HFF-Myc (cell line): Measurements from ENCODE around the gene BIRC3.

ENCODE experiments used
- DNase-seq: peaks from one replicate; pipeline ENCODE4 v3.0.0-alpha.2; 2011; ENCODE audit warnings: low read depth; ENCODE audit errors: extremely low read depth
- H3K4me3 ChIP-seq: replicated peaks from 2 replicates; pipeline ENCODE4 v1.5.1; 2011; ENCODE audit warnings: low read depth, mild to moderate bottlenecking, control low read depth, low read length
- CTCF ChIP-seq: IDR thresholded peaks from 2 replicates; pipeline ENCODE4 v1.5.1; 2012; ENCODE audit warnings: mild to moderate bottlenecking, low read depth, low read length, control low read depth; ENCODE audit errors: missing control alignments

Gene BIRC3

GRCh38 chr11:102341844-102342318, 24.6 kb downstream of the BIRC3 start:
- no peak overlapping the region for H3K4me3 ChIP-seq
- peak; percentile 81 for TF ChIP-seq CTCF
- peak; percentile 88 for DNase-seq

- DNase-seq: no peak
- TF ChIP-seq CTCF: no peak
- H3K4me3 ChIP-seq: no peak overlapping the region
Observed at GRCh38 chr11:102343809-102344208, 26.5 kb downstream of the BIRC3 start.

- H3K4me3 ChIP-seq: peak overlapping the region; percentile 71
- DNase-seq: no peak
- no peak for TF ChIP-seq CTCF
Observed at GRCh38 chr11:102345904-102346303, 28.6 kb downstream of the BIRC3 start.

- DNase-seq: no peak
- TF ChIP-seq CTCF: no peak
- peak overlapping the region; percentile 71 for H3K4me3 ChIP-seq
Observed at GRCh38 chr11:102346456-102346747, 29.1 kb downstream of the BIRC3 start.

GRCh38 chr11:102346748-102347461, 29.6 kb downstream of the BIRC3 start, which contains the start of gene BIRC2:
BIRC2 (plus strand) TSS chr11:102347214; CDS start chr11:102349855, 2,641 bp downstream.
- TF ChIP-seq CTCF: peak; percentile 82
- peak; percentile 67 for DNase-seq
- H3K4me3 ChIP-seq: peak within 1 kb of the TSS; percentile 71

GRCh38 chr11:102347462-102348370, 30.4 kb downstream of the BIRC3 start:
- peak overlapping the region; percentile 71 for H3K4me3 ChIP-seq
- no peak for DNase-seq
- TF ChIP-seq CTCF: no peak
